Loucy (cell line): ENCODE results near the gene C3orf20.

Source experiments
- H2AFZ ChIP-seq: fragments of 200-600 bp; sonication (generic); 2 replicates; pipeline ENCODE4 v1.6.0; 2016; ENCODE audit warnings: antibody characterized with exemption, mild to moderate bottlenecking, low read length, moderate library complexity
- H3F3A ChIP-seq: fragments of 200-600 bp; 2 replicates; pipeline ENCODE4 v1.6.0; 2016; ENCODE audit warnings: antibody characterized with exemption, low read depth, mild to moderate bottlenecking
- H3K27me3 ChIP-seq: fragments of 200-600 bp; sonication (generic); 2 replicates; pipeline ENCODE4 v1.6.1; 2014; ENCODE audit warnings: low read length, mild to moderate bottlenecking; ENCODE audit not compliant: insufficient read depth, poor library complexity, severe bottlenecking
- H3K36me3 ChIP-seq: fragments of 200-600 bp; sonication (generic); 2 replicates; pipeline ENCODE4 v1.6.1; 2016; ENCODE audit warnings: low read length; ENCODE audit not compliant: insufficient read depth
- H3K4me1 ChIP-seq: fragments of 200-600 bp; sonication (generic); 2 replicates; pipeline ENCODE4 v1.5.1; 2014; ENCODE audit warnings: low read length, mild to moderate bottlenecking; ENCODE audit not compliant: insufficient read depth, poor library complexity, severe bottlenecking
- H3K4me2 ChIP-seq: fragments of 200-600 bp; sonication (generic); 2 replicates; pipeline ENCODE4 v1.6.0; 2014; ENCODE audit warnings: antibody characterized with exemption, low read length, low read depth, mild to moderate bottlenecking; ENCODE audit not compliant: poor library complexity, severe bottlenecking
- H3K4me3 ChIP-seq: fragments of 200-600 bp; sonication (generic); 2 replicates; pipeline ENCODE4 v1.5.1; 2014; ENCODE audit warnings: low read length, mild to moderate bottlenecking, mixed read lengths; ENCODE audit not compliant: poor library complexity, severe bottlenecking
- H3K79me2 ChIP-seq: fragments of 200-600 bp; sonication (generic); 2 replicates; pipeline ENCODE4 v1.6.1; 2014; ENCODE audit warnings: low read length; ENCODE audit not compliant: insufficient read depth
- H3K9ac ChIP-seq: fragments of 200-600 bp; sonication (generic); 2 replicates; pipeline ENCODE4 v1.6.0; 2014; ENCODE audit warnings: mild to moderate bottlenecking, low read depth, low read length, moderate library complexity; ENCODE audit not compliant: poor library complexity, severe bottlenecking
- H3K9me2 ChIP-seq: fragments of 200-600 bp; sonication (generic); replicated peaks from 2 replicates; pipeline ENCODE4 v1.6.1; 2016; ENCODE audit warnings: low read depth, low read length, mixed read lengths
- H3K9me3 ChIP-seq: fragments of 200-600 bp; sonication (generic); 2 replicates; pipeline ENCODE4 v1.6.1; 2014; ENCODE audit warnings: mild to moderate bottlenecking, antibody characterized with exemption, low read length, low read depth; ENCODE audit not compliant: insufficient read depth
- H4K20me1 ChIP-seq: fragments of 200-600 bp; sonication (generic); 2 replicates; pipeline ENCODE4 v1.6.0; 2014; ENCODE audit warnings: antibody characterized with exemption, low read length, mild to moderate bottlenecking; ENCODE audit not compliant: insufficient read depth, poor library complexity, severe bottlenecking
- EZH2phosphoT487 ChIP-seq: fragments of 200-600 bp; IDR thresholded peaks from 2 replicates; pipeline ENCODE4 v1.6.1; 2018; ENCODE audit warnings: antibody characterized with exemption, mild to moderate bottlenecking, moderate library complexity, borderline replicate concordance
- TF ChIP-seq, protein P1 (sequence below): fragments of 200-600 bp; sonication (generic); conservative IDR thresholded peaks from 2 replicates; pipeline ENCODE4 v1.5.1; 2014; ENCODE audit warnings: mild to moderate bottlenecking, antibody characterized with exemption, low read length

The C3orf20 gene

DNA sequence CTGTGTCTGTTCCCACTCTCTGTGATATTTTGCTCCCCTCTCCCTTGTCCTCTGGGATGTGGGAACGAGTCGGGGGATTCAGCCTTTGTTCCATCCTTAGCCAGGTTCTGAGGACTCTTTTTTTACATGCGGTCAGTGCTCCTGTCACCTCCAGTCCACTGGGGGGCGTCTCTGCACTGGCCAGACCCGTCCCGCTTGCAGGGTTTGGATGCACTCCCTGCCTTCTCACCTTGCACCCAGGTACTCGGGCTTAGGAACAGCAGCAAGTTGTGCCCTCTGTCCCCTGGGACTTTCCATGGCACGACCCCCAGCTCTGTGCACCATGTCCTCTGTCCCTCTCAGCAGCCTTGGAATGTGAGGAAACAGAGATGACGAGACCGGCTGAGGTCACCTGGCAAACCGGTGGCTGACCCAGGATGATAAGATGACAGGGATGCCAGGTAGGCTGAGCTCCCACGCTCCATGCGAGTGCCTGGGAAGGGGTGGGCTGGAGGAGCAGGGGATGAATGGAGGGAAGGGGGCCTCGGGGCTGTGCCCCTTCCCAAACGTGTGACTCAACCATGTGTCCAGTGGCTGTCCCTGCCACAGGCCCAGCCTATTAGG lies 116.5 kb downstream of the C3orf20 start:
- Histone ChIP-seq H3K4me2 (peak overlapping the region; percentile 38), H3K36me3 (no peaks in the 10 kb centered on the region), H2AFZ (peak overlapping the region; percentile 97)

DNA sequence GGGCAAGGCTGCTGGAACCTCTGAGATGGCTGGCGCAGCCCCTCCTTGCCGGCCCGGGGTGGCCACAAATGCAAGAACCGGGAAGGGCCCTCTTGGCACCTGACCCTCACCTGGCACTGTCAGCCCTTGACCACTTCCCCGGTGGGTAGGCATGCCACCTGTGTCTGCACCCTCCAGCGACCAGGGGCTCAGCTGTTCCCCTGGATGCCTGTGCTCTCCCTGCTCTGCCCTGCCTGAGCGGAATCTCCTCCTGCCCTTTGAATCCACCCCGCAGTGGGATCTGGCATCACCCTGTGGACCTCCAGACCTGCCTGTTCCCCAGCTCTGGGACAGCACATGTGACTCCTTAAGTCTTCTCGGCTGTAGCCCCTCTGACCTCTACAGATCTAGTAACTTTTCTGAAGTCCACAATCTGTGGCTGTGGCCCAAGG lies 117.8 kb downstream of the C3orf20 start:
- no peaks in the 10 kb centered on the region for H3K79me2 ChIP-seq
- no peaks in the 10 kb centered on the region for H3K9me2 ChIP-seq
- no peaks in the 10 kb centered on the region for H3K27me3 ChIP-seq
- no peaks in the 10 kb centered on the region for H3K36me3 ChIP-seq
- H3K9ac ChIP-seq = no peak overlapping the region
- no peak overlapping the region for H3K4me2 ChIP-seq
- no peaks in the 10 kb centered on the region for H3F3A ChIP-seq
- TF ChIP-seq EZH2phosphoT487 = no peak
- TF ChIP-seq, protein P1, sequence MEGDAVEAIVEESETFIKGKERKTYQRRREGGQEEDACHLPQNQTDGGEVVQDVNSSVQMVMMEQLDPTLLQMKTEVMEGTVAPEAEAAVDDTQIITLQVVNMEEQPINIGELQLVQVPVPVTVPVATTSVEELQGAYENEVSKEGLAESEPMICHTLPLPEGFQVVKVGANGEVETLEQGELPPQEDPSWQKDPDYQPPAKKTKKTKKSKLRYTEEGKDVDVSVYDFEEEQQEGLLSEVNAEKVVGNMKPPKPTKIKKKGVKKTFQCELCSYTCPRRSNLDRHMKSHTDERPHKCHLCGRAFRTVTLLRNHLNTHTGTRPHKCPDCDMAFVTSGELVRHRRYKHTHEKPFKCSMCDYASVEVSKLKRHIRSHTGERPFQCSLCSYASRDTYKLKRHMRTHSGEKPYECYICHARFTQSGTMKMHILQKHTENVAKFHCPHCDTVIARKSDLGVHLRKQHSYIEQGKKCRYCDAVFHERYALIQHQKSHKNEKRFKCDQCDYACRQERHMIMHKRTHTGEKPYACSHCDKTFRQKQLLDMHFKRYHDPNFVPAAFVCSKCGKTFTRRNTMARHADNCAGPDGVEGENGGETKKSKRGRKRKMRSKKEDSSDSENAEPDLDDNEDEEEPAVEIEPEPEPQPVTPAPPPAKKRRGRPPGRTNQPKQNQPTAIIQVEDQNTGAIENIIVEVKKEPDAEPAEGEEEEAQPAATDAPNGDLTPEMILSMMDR = no peak
- no peaks in the 10 kb centered on the region for H3K4me1 ChIP-seq
- no peak overlapping the region for H3K4me3 ChIP-seq
- no peaks in the 10 kb centered on the region for H3K9me3 ChIP-seq
- no peaks in the 10 kb centered on the region for H4K20me1 ChIP-seq
- H2AFZ ChIP-seq = no peak overlapping the region

More for the DNA sequence above, 116.5 kb downstream of the C3orf20 start:
- Histone ChIP-seq H3K4me1 (no peaks in the 10 kb centered on the region), H4K20me1 (no peaks in the 10 kb centered on the region), H3K9me3 (no peaks in the 10 kb centered on the region; the same call in 1 of the 2 replicates), H3K9me2 (no peaks in the 10 kb centered on the region), H3F3A (no peaks in the 10 kb centered on the region), H3K27me3 (no peaks in the 10 kb centered on the region), H3K9ac (no peak overlapping the region), H3K4me3 (no peak overlapping the region), H3K79me2 (no peaks in the 10 kb centered on the region)
- no peak for TF ChIP-seq EZH2phosphoT487
- TF ChIP-seq, protein P1 = peak; percentile 89

DNA sequence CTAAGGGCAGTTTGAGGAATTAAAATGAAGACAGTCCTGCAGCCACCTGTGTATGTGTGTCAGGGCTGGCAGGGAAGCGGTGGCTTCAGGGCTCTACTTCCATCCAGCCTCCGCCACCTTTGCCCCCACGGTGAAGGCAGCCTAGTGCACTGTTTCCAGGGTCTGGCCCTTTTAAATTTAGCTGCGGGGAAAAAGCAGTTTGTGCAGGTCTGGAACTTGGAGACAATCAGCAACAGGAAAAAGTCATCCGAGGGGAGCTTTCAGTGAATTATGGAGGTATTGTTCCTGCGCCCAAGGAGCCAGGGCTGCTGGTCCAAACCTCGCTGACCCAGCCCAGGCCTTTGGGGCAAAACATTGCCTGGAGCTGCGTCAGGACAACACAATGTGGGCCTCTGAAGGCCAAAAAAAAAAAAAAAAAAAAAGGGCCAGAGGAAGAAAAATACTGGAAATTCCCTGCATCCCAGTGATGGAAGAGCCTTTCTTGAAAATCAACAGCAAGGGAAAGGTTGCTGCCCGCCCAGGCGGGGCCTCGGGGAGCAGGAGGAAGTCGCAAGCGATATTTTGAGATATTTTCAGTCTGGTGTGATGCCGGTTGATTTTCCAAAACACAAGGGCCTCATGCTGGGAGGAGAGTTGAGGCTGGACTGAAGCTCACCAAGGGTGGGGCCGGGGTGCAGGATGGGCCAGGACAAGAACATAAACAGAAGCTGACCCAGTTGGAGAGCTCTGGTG lies 118.4 kb downstream of the C3orf20 start:
- Histone ChIP-seq H3K9me3 (no peaks in the 10 kb centered on the region), H3F3A (no peaks in the 10 kb centered on the region), H3K79me2 (no peaks in the 10 kb centered on the region), H3K4me3 (no peak overlapping the region), H3K9ac (no peak overlapping the region), H4K20me1 (no peaks in the 10 kb centered on the region), H3K4me1 (no peaks in the 10 kb centered on the region), H3K9me2 (no peaks in the 10 kb centered on the region), H3K27me3 (no peaks in the 10 kb centered on the region), H3K36me3 (no peaks in the 10 kb centered on the region), H3K4me2 (no peak overlapping the region), H2AFZ (no peak overlapping the region)
- TF ChIP-seq, protein P1 = no peak
- TF ChIP-seq EZH2phosphoT487 = no peak
